ENCODE results near the gene R3HDM1.
"Not testable (repeated sequence)": the region's sequence is repeated elsewhere in the genome, so short reads cannot be mapped to it uniquely, and the experiment has no call there.

- TF ChIP-seq CTCF, POLR2A (IDR thresholded peaks at IDR 0.05): not testable (repeated sequence)
Observed at GRCh38 chr2:135630034-135630433, 98.8 kb downstream of the R3HDM1 start.
